ACC112 (cell line): ENCODE data around the gene HPRT1.
A peak's percentile ranks its signal among the peaks of the same experiment; 100 is the strongest.
"Not testable (repeated sequence)": the region's sequence is repeated elsewhere in the genome, so short reads cannot be mapped to it uniquely, and the experiment has no call there.

Experiments
- H2AFZ ChIP-seq: fragments of 200-600 bp; sonication (generic); one replicate; pipeline ENCODE4 v1.6.0; 2017; ENCODE audit warnings: antibody characterized with exemption, low read length; ENCODE audit not compliant: unreplicated experiment
- H3K27ac ChIP-seq: fragments of 200-600 bp; sonication (generic); 2 replicates; pipeline ENCODE4 v1.5.1; 2014; ENCODE audit warnings: low read depth, mild to moderate bottlenecking, antibody characterized with exemption, low read length, moderate library complexity
- H3K27me3 ChIP-seq: fragments of 200-600 bp; sonication (generic); 2 replicates; pipeline ENCODE4 v1.6.1; 2014; ENCODE audit warnings: mild to moderate bottlenecking, antibody characterized with exemption, low read length, moderate library complexity, mixed read lengths; ENCODE audit not compliant: insufficient read depth
- H3K36me3 ChIP-seq: fragments of 200-600 bp; sonication (generic); 2 replicates; pipeline ENCODE4 v1.6.1; 2016; ENCODE audit warnings: mild to moderate bottlenecking, antibody characterized with exemption, low read length, moderate library complexity, mixed read lengths; ENCODE audit not compliant: insufficient read depth
- H3K4me1 ChIP-seq: fragments of 200-600 bp; sonication (generic); one replicate; pipeline ENCODE4 v1.6.1; 2016; ENCODE audit warnings: low read length, mixed read lengths; ENCODE audit not compliant: insufficient read depth, unreplicated experiment, control insufficient read depth
- H3K4me3 ChIP-seq: fragments of 200-600 bp; sonication (generic); 2 replicates; pipeline ENCODE4 v1.5.1; 2014; ENCODE audit warnings: mild to moderate bottlenecking, low read depth, low read length
- H3K79me2 ChIP-seq: fragments of 200-600 bp; sonication (generic); one replicate; pipeline ENCODE4 v1.6.0; 2016; ENCODE audit warnings: low read length; ENCODE audit not compliant: control insufficient read depth, unreplicated experiment, insufficient read depth

HPRT1 gene

DNA sequence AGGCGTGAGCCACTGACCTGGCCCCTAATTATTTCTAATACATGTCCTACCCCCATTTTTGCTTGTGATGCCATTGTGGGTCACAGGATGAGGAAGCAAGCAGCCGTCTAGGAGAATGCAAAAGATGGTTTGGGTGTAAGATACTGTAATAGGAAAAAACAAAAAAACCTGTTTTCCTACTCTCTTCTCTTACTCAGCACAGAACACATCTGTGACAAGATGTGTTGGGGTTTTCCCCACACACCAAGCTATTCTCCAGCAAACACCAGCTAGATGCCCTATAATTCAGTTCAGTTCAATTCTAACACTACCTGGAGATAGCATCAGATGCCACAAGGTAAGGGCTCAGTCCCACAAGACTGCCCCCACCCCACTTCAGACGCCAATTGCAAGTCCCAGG, 15.3 kb upstream of the HPRT1 start:
- Histone ChIP-seq H3K4me3 (no peak overlapping the region), H3K27me3 (no peaks in the 10 kb centered on the region), H3K36me3 (no peaks in the 10 kb centered on the region), H2AFZ (no peak overlapping the region), H3K79me2 (no peaks in the 10 kb centered on the region), H3K27ac (no peak overlapping the region), H3K4me1 (no peaks in the 10 kb centered on the region)

DNA sequence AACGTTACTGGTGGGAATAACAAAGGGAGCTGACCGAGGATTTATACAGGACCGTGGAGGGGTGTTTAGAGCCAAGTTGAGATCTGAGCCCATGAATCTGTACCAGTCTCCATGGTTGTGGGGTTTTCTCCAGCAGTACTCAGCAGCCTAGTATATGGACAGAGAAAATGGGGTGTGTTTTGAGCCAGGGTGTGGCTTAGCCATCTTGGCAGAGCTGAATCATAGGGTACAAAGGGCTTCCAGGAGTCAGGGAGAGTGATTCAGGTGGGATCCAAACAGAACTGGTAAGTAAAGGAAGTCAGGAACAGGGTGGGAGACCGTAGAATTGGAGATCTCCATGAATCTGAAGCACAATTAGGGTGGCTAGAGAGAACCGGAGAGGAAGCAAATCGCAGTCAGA, 7.4 kb upstream of the HPRT1 start:
- H3K36me3 ChIP-seq, result no peaks in the 10 kb centered on the region
- H3K79me2 ChIP-seq, result no peaks in the 10 kb centered on the region
- H2AFZ ChIP-seq, result no peak overlapping the region
- H3K27ac ChIP-seq, result no peak overlapping the region
- H3K4me1 ChIP-seq, result no peaks in the 10 kb centered on the region
- no peaks in the 10 kb centered on the region for H3K27me3 ChIP-seq
- no peak overlapping the region for H3K4me3 ChIP-seq

DNA sequence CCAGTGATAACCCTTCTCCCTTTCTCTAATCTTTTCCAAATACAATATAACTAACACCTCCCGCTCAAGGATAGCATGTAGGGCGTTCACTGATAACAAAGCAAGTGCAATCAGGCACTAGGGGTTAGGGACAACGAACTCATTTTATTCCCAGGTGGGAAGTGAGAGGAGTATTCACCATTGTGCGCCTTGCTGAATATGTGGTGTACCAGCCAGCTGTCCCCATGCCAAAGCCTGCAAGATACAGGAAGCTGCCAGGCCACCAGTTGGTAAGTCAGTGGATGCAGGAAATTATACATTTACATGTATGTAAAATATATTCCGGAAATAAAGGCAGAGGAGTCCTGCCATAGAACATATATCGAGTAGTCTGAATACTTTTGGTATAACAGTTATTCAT, 6.3 kb upstream of the HPRT1 start:
- Histone ChIP-seq H3K36me3 (no peaks in the 10 kb centered on the region), H2AFZ (no peak overlapping the region), H3K4me3 (no peak overlapping the region), H3K27ac (no peak overlapping the region), H3K79me2 (no peaks in the 10 kb centered on the region), H3K4me1 (no peaks in the 10 kb centered on the region), H3K27me3 (no peaks in the 10 kb centered on the region)

DNA sequence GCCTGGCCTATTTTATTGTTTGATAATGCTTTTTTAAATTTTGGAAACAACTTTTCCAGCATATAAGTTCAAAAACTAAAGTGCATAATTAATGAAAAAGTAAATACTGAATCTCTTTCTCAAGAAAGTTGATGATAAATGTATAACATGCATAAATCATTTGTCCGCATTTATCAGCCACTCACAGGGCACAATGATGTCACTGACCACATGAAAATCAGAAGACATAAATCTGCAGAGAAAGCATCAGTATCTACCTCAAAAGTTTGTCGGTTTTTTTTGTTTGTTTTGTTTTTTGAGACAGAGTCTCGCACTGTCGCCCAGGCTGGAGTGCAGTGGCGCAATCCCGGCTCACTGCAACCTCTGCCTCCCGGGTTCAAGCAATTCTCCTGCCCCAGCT, 5.5 kb upstream of the HPRT1 start:
- Histone ChIP-seq H2AFZ (no peak overlapping the region), H3K4me3 (no peak overlapping the region), H3K27ac (no peak overlapping the region), H3K79me2 (no peaks in the 10 kb centered on the region), H3K36me3 (no peaks in the 10 kb centered on the region), H3K27me3 (no peaks in the 10 kb centered on the region), H3K4me1 (no peaks in the 10 kb centered on the region)

DNA sequence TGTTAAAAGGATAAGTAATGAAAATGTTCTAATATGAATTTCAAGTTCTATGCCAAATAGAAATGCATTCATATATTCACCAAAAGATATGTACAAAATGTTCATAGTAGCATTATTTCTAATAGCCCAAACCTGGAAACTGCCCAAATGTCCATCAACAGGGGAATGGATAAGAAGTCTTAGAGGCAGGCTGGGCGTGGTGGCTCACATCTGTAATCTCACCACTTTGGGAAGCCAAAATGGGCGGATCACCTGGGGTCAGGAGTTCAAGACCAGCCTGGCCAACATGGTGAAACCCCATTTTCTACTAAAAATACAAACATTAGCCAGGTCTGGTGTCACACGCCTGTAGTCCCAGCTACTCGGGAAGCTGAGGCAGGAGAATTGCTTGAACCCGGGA, 2.3 kb upstream of the HPRT1 start:
- Histone ChIP-seq H3K4me3 (no peak overlapping the region), H3K4me1 (peaks cover 5% of the 10 kb centered on the region), H3K36me3 (no peaks in the 10 kb centered on the region), H3K79me2 (peaks cover 14% of the 10 kb centered on the region), H3K27me3 (no peaks in the 10 kb centered on the region), H2AFZ (no peak overlapping the region), H3K27ac (no peak overlapping the region)

DNA sequence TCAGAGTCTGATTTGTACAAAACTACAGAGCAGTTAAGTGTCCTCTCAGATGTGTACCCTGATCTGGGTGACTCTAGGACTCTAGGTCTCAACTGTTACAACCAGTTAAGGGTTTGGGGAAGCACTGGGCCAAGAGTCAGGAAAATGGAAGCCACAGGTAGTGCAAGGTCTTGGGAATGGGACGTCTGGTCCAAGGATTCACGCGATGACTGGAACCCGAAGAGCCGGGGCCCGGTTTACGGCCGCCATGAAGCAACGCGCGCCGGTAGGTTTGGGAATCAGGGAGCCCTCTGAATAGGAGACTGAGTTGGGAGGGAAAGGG, 321 bp upstream of the HPRT1 start:
- peaks cover 27% of the 10 kb centered on the region for H3K79me2 ChIP-seq
- no peaks in the 10 kb centered on the region for H3K36me3 ChIP-seq
- H3K27me3 ChIP-seq, result no peaks in the 10 kb centered on the region
- H3K27ac ChIP-seq, result no peak overlapping the region; the same call in 1 of the 2 replicates
- peaks cover 20% of the 10 kb centered on the region for H3K4me1 ChIP-seq
- peak overlapping the region; percentile 89 for H2AFZ ChIP-seq
- H3K4me3 ChIP-seq, result peak overlapping the region; percentile 82

DNA sequence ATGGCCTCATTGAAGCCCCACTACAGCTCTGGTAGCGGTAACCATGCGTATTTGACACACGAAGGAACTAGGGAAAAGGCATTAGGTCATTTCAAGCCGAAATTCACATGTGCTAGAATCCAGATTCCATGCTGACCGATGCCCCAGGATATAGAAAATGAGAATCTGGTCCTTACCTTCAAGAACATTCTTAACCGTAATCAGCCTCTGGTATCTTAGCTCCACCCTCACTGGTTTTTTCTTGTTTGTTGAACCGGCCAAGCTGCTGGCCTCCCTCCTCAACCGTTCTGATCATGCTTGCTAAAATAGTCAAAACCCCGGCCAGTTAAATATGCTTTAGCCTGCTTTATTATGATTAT, 876 bp downstream of the HPRT1 start:
- peaks cover 34% of the 10 kb centered on the region for H3K79me2 ChIP-seq
- H3K36me3 ChIP-seq, result no peaks in the 10 kb centered on the region
- no peak overlapping the region for H2AFZ ChIP-seq
- H3K4me3 ChIP-seq, result peak overlapping the region; percentile 82
- no peaks in the 10 kb centered on the region for H3K27me3 ChIP-seq
- H3K4me1 ChIP-seq, result peaks cover 20% of the 10 kb centered on the region
- H3K27ac ChIP-seq, result peak overlapping the region; percentile 64; the same call in 1 of the 2 replicates

DNA sequence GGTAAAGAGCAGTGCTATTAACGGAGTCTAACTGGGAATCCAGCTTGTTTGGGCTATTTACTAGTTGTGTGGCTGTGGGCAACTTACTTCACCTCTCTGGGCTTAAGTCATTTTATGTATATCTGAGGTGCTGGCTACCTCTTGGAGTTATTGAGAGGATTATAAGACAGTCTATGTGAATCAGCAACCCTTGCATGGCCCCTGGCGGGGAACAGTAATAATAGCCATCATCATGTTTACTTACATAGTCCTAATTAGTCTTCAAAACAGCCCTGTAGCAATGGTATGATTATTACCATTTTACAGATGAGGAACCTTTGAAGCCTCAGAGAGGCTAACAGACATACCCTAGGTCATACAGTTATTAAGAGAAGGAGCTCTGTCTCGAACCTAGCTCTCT, 1.5 kb downstream of the HPRT1 start:
- Histone ChIP-seq H3K27me3 (no peaks in the 10 kb centered on the region), H2AFZ (no peak overlapping the region), H3K4me3 (peak overlapping the region; percentile 82), H3K36me3 (no peaks in the 10 kb centered on the region), H3K27ac (no peak overlapping the region), H3K79me2 (peaks cover 35% of the 10 kb centered on the region), H3K4me1 (peaks cover 20% of the 10 kb centered on the region)

DNA sequence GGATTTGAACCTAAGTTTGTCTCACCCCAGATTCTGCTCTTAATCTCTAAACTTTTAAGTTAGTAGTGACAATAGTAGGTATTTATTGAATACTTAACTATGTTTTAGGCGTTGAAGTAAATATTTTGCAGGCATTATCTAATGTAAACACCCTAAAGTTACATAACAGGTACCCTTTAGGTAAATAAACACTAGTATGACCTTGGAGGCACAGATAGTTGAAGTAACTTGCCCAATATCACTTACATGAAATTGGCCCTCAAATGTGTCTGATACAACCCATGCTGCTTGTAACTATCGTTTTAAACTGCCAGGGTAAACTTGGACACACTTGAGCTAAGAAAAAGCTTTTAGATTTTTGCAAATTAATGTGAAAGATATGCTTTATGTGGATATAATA, 3.0 kb downstream of the HPRT1 start:
- peaks cover 20% of the 10 kb centered on the region for H3K4me1 ChIP-seq
- no peak overlapping the region for H3K4me3 ChIP-seq
- no peaks in the 10 kb centered on the region for H3K27me3 ChIP-seq
- no peak overlapping the region for H3K27ac ChIP-seq
- no peaks in the 10 kb centered on the region for H3K36me3 ChIP-seq
- H3K79me2 ChIP-seq, result peaks cover 43% of the 10 kb centered on the region
- no peak overlapping the region for H2AFZ ChIP-seq

DNA sequence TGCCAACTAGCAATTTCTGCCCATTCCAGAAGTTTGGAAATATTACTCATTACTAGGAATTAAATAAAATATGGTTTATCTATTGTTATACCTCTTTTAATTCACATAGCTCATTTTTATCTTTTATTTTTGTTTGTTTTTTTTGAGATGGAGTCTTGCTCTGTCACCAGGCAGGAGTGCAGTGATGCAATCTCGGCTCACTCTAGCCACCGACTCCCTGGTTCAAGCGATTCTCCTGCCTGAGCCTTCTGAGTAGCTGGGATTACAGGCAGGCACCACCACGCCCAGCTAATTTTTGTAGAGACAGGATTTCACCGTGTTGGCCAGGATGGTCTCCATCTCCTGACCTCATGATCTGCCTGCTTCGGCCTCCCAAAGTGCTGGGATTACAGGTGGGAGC, 4.5 kb downstream of the HPRT1 start:
- not testable (repeated sequence) for H3K27ac ChIP-seq, H3K4me3 ChIP-seq, H3K27me3 ChIP-seq, H3K36me3 ChIP-seq, H2AFZ ChIP-seq
- peaks cover 25% of the 10 kb centered on the region for H3K4me1 ChIP-seq
- peaks cover 45% of the 10 kb centered on the region for H3K79me2 ChIP-seq

DNA sequence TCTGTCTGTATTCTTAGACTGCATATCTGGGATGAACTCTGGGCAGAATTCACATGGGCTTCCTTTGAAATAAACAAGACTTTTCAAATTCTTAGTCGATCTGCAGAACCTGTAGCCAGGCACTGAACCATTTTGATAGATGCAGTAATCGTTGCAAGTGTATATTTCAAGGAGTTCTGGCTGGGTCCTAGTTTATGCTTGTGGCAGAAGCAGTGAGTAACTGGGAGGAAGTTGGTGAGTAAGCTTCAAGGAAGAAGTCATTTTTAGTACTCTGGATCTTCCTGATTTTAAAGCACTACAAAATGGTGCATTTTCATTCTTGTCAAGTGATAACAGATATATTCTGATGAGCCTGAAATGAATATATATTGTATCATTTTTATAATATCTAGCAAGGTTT, 9.5 kb downstream of the HPRT1 start:
- H3K36me3 ChIP-seq, result no peaks in the 10 kb centered on the region
- peaks cover 10% of the 10 kb centered on the region for H3K4me1 ChIP-seq
- H3K4me3 ChIP-seq, result 0 out of 2 replicates have a peak overlapping the region, but pooled peaks have one; percentile 45
- peaks cover 26% of the 10 kb centered on the region for H3K79me2 ChIP-seq
- peak overlapping the region; percentile 3; the same call in 1 of the 2 replicates for H3K27ac ChIP-seq
- no peaks in the 10 kb centered on the region for H3K27me3 ChIP-seq
- no peak overlapping the region for H2AFZ ChIP-seq

DNA sequence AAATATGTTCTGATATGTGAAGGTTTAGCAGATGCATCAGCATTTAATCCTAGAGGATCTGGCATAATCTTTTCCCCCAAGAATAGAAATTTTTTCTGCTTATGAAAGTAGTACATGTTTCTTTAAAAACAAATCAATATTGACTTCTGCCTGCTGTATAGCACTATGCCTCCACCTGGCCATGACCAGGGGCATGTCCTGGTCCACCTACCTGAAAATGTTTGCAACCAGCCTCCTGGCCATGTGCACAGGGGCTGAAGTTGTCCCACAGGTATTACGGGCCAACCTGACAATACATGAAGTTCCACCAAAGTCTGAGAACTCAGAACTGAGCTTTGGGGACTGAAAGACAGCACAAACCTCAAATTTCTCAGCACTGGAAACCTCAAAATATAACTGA, 10.0 kb downstream of the HPRT1 start:
- H3K36me3 ChIP-seq, result no peaks in the 10 kb centered on the region
- peaks cover 10% of the 10 kb centered on the region for H3K4me1 ChIP-seq
- no peaks in the 10 kb centered on the region for H3K27me3 ChIP-seq
- H3K4me3 ChIP-seq, result no peak overlapping the region
- no peak overlapping the region for H2AFZ ChIP-seq
- peak overlapping the region; percentile 3 for H3K27ac ChIP-seq
- H3K79me2 ChIP-seq, result peaks cover 22% of the 10 kb centered on the region
